ENCODE measurements around the gene ZNF581.

- TF ChIP-seq EZH2 (IDR thresholded peaks at IDR 0.05) (no peak), POLR2AphosphoS5 (IDR thresholded peaks at IDR 0.05; ENCODE audit: borderline replicate concordance, low read depth, low read length) (no peak)
These were observed 6.0 kb downstream of the ZNF581 start for GRCh38 chr19:55649268-55650125.

Measured in SK-N-MC (cell line).